Measurements from ENCODE around the gene MFAP3.

Gene MFAP3

DNA sequence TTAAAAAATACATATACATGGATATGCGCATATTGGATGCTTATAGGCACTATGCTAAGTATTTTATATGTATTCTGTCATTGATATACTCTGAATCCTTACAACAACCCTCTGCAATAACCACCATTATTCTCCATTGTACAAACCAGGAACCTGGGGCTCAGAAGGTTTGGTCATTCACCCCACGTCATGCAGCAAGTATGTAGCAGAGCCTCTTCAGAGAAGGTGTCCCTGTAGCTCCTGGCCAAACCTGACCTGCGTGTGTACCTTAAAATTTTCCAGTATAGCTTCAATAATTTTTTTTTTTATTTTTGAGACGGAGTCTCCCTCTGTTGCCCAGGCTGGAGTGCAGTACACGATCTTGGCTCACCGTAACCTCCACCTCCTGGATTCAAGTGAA, 51.9 kb downstream of the MFAP3 start:
- no peak for DNase-seq (ENCODE audit: low read depth in 1 of 2, low spot score in 1 of 2)

- DNase-seq (ENCODE audit: low read depth in 1 of 2, low spot score in 1 of 2): no peak
These were observed 53.8 kb downstream of the MFAP3 start for GRCh38 chr5:154092356-154093141.

DNA sequence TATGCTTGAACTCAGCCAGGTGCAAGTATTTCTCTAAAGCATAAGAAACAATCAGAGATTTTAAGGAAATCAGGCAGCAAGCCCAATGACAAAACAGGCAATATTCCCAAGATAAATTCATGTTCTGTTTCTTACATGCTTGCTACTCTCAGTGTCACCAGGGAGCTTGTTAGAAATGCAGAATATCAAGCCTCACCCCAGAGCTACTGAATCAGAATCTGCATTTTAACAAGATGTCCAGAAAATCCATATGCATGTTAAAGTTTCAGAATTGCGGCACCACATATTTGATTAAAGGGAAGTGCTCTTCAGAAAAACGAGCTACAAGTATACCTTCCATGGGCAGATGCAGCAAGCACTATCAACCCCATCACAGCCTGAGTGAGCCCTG, 54.4 kb downstream of the MFAP3 start:
- no peak for DNase-seq (ENCODE audit: low read depth in 1 of 2, low spot score in 1 of 2)

DNA sequence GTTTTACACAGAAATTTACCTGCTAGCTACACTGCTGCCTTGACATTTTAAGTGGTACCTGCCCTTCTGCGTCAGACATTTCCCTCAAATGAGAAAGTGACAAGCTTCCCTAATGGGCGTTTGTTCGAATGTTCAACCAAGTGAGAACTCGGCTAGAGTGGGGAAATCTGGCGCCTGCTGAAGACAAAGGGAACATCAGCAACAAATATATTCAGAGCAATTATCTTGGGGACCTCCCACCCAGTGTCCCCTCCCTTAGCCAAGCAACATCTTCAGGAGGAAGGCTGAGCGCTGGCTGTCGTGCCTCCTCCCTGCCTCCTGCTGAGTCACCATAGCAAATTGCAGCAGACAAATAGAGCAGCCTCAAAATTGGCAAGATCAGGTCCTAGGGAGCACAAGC, 57.1 kb downstream of the MFAP3 start:
- no peak for DNase-seq (ENCODE audit: low read depth in 1 of 2, low spot score in 1 of 2)

- no peak for DNase-seq (ENCODE audit: low read depth in 1 of 2, low spot score in 1 of 2)
These were observed 58.3 kb downstream of the MFAP3 start for GRCh38 chr5:154097031-154097430.

- DNase-seq (ENCODE audit: low read depth in 1 of 2, low spot score in 1 of 2): no peak
These were observed 59.7 kb downstream of the MFAP3 start for GRCh38 chr5:154098465-154098864.

GRCh38 chr5:154101184-154101583, 62.4 kb downstream of the MFAP3 start:
- DNase-seq (ENCODE audit: low read depth in 1 of 2, low spot score in 1 of 2): no peak

DNA sequence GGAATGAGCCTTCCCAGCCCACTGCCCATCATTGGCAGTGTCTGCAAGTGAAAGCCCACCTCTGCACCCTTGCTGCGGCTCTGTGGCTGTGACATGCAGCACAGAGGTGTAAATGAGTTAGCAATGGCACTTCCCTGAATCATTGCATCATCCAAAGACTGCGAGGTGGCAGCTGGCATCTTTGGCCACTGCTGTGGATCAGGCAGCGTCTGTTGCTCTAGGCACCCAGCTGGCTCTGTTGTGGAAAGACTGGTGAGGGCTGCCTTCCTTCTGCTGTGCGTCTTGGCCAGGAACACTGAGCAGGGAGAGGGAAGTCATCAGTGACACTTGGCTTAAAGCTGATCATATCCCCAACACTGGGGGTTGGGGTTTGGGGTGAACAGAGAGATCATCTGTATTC, 64.5 kb downstream of the MFAP3 start:
- DNase-seq (ENCODE audit: low read depth in 1 of 2, low spot score in 1 of 2): no peak
